Stimulated activated naive CD8-positive, alpha-beta T cell treated with anti-CD3 and anti-CD28 coated beads, Interleukin-15, amount 100 ng/mL, for 72 hours (primary cell): ENCODE data around the gene CFP.

Experiments
- ATAC-seq: fragments of 150-1000 bp; cut with Tn5 transposase; 2 replicates; pipeline ENCODE4 v1.10.0; 2021; ENCODE audit warnings: mild to moderate bottlenecking, moderate library complexity
- DNase-seq, 2 donors: peaks; one replicate each; pipeline ENCODE4 v3.0.0; 2021 to 2022
- H3K27ac Mint-ChIP-seq, 2 donors: one replicate each; pipeline ENCODE4 v1.8.0; 2022; ENCODE audit warnings: mild to moderate bottlenecking in 2 of 2, mixed read lengths in 2 of 2, moderate library complexity in 2 of 2
- H3K27me3 Mint-ChIP-seq: one replicate; pipeline ENCODE4 v1.8.0; 2022; ENCODE audit warnings: mixed read lengths
- H3K4me1 Mint-ChIP-seq: one replicate; pipeline ENCODE4 v1.8.0; 2022; ENCODE audit warnings: mild to moderate bottlenecking, mixed read lengths
- H3K4me3 Mint-ChIP-seq, 2 donors: one replicate each; pipeline ENCODE4 v1.8.0; 2022; ENCODE audit warnings: mild to moderate bottlenecking in 2 of 2, mixed read lengths in 2 of 2, moderate library complexity in 1 of 2
- H3K9me3 Mint-ChIP-seq, 2 donors: one replicate each; pipeline ENCODE4 v1.8.0; 2022; ENCODE audit warnings: mixed read lengths in 2 of 2

Gene CFP

GRCh38 chrX:47576021-47576898 lies 53.5 kb downstream of the CFP start:
- no peak for ATAC-seq
- Mint-ChIP-seq H3K4me3 (no peak overlapping the region), H3K27me3 (no peaks in the 10 kb centered on the region), H3K27ac (no peak overlapping the region), H3K4me1 (peaks cover 41% of the 10 kb centered on the region), H3K9me3 (no peaks in the 10 kb centered on the region)
- DNase-seq: no peak

DNA sequence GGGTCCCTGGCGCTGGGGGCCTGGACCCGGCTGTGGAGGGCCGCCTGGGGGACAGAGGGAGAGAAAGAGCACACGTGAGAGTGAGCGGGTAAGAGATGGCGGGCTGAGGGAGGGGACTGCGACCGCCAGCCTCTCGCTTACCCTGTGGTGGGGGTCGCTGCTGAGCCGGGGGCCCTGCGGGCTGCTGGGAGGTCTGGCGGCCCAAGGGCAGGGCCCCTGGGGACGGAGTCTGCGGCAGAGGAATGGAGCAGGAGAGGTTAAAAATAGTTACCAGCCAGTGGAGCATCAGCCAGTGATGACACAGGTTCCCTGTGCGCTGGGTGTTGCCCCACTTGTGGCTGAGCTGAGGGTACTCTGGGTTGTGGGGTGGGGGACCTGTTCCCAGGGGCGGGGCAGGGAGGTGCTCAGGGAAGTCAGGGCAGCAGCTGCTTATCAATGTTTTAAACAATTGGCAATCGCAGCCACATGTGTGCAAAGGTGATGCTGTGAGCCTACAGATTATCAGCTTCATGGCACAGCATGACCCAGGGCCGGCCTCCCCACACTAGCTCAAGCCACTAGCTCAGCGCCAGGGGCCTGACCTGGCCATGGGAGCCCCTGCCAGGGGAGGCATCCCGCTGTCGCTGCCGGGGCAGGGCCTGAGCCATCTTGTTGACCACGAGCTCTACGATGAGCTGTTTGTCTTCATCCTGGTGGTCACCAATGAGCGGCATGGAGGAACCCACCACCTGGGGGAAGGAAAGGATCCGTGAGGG lies 55.0 kb downstream of the CFP start:
- ATAC-seq (peak; percentile 21), DNase-seq (no peak)
- Mint-ChIP-seq H3K4me3 (peak overlapping the region in 1 of 2 donors; percentile 61), H3K4me1 (peaks cover 46% of the 10 kb centered on the region), H3K9me3 (no peaks in the 10 kb centered on the region), H3K27ac (no peak overlapping the region), H3K27me3 (no peaks in the 10 kb centered on the region)

GRCh38 chrX:47574076-47574546 lies 55.6 kb downstream of the CFP start:
- Mint-ChIP-seq H3K4me1 (peaks cover 41% of the 10 kb centered on the region), H3K4me3 (peak overlapping the region in 1 of 2 donors; percentile 61), H3K27me3 (no peaks in the 10 kb centered on the region), H3K9me3 (no peaks in the 10 kb centered on the region), H3K27ac (no peak overlapping the region)
- no peak for DNase-seq
- ATAC-seq: peak; percentile 44

- peak; percentile 8 for ATAC-seq
- Mint-ChIP-seq H3K4me1 (peaks cover 45% of the 10 kb centered on the region), H3K27me3 (no peaks in the 10 kb centered on the region), H3K27ac (peak overlapping the region; percentile 91 to 97), H3K9me3 (no peaks in the 10 kb centered on the region), H3K4me3 (peak overlapping the region; percentile 29 to 54)
- DNase-seq: no peak
These were observed 56.2 kb downstream of the CFP start for GRCh38 chrX:47573341-47574075.
